ENCODE measurements around the gene RCL1. TPM values are rescaled to one million over a fixed set of nuclear protein-coding genes. Genes with fewer than 3 reads are reported as not detected.

The RCL1 gene
- total and polyA plus RNA-seq, 3 experiments from 2014 or later: 17.7 to 39.1 (median 36.5) TPM

- no peaks in the 10 kb centered on the region for H3K27me3 Mint-ChIP-seq
- no peaks in the 10 kb centered on the region for H3K9me3 Mint-ChIP-seq
- no peak for DNase-seq
- no peak overlapping the region for H3K4me3 Mint-ChIP-seq
- H3K9me3 ChIP-seq (ENCODE audit: low read length): no peaks in the 10 kb centered on the region
- no peak overlapping the region for H3K27ac ChIP-seq (ENCODE audit: low read depth, low read length)
- H3K27ac Mint-ChIP-seq: no peak overlapping the region
- H3K36me3 Mint-ChIP-seq: peaks cover 0 to 5% (median 2%) of the 10 kb centered on the region in 3 donors
- no peak overlapping the region for H3K4me3 ChIP-seq (ENCODE audit: low read length)
- POLR2A ChIA-PET: no interaction called here
- H3K4me1 Mint-ChIP-seq: no peaks in the 10 kb centered on the region
- H3K27me3 ChIP-seq (ENCODE audit: insufficient read depth, low read length, poor library complexity, severe bottlenecking): no peaks in the 10 kb centered on the region
- CTCF ChIA-PET: no interaction called here
- no peaks in the 10 kb centered on the region for H3K36me3 ChIP-seq (ENCODE audit: insufficient read depth, low read length)
- no peaks in the 10 kb centered on the region for H3K4me1 ChIP-seq (ENCODE audit: insufficient read depth, low read length)
These were observed 90.7 kb downstream of the RCL1 start for GRCh38 chr9:4883326-4883873.

GRCh38 chr9:4886698-4887097 lies 94.0 kb downstream of the RCL1 start:
- H3K4me3 ChIP-seq (ENCODE audit: low read length): no peak overlapping the region
- POLR2A ChIA-PET: no interaction called here
- peaks cover 4 to 5% (median 4%) of the 10 kb centered on the region in 3 donors for H3K36me3 Mint-ChIP-seq
- H3K4me1 Mint-ChIP-seq: no peaks in the 10 kb centered on the region
- CTCF ChIA-PET: no interaction called here
- H3K27me3 Mint-ChIP-seq: no peaks in the 10 kb centered on the region
- H3K27ac Mint-ChIP-seq: no peak overlapping the region
- H3K4me3 Mint-ChIP-seq: no peak overlapping the region
- H3K4me1 ChIP-seq (ENCODE audit: insufficient read depth, low read length): no peaks in the 10 kb centered on the region
- no peak overlapping the region for H3K27ac ChIP-seq (ENCODE audit: low read depth, low read length)
- no peaks in the 10 kb centered on the region for H3K27me3 ChIP-seq (ENCODE audit: insufficient read depth, low read length, poor library complexity, severe bottlenecking)
- no peaks in the 10 kb centered on the region for H3K9me3 ChIP-seq (ENCODE audit: low read length)
- DNase-seq: no peak
- H3K36me3 ChIP-seq (ENCODE audit: insufficient read depth, low read length): no peaks in the 10 kb centered on the region
- no peaks in the 10 kb centered on the region for H3K9me3 Mint-ChIP-seq

GRCh38 chr9:4887556-4887955 lies 94.8 kb downstream of the RCL1 start:
- ChIA-PET CTCF (no interaction called here), POLR2A (no interaction called here)
- DNase-seq: no peak
- Mint-ChIP-seq H3K4me1 (no peaks in the 10 kb centered on the region), H3K36me3 (peaks cover 4 to 6% (median 5%) of the 10 kb centered on the region in 3 donors), H3K27ac (peak overlapping the region in 1 of 8 donors; percentile 51), H3K9me3 (no peaks in the 10 kb centered on the region), H3K27me3 (no peaks in the 10 kb centered on the region), H3K4me3 (no peak overlapping the region)
- H3K27me3 ChIP-seq (ENCODE audit: insufficient read depth, low read length, poor library complexity, severe bottlenecking): no peaks in the 10 kb centered on the region
- H3K4me1 ChIP-seq (ENCODE audit: insufficient read depth, low read length): no peaks in the 10 kb centered on the region
- H3K4me3 ChIP-seq (ENCODE audit: low read length): no peak overlapping the region
- H3K9me3 ChIP-seq (ENCODE audit: low read length): no peaks in the 10 kb centered on the region
- no peak overlapping the region for H3K27ac ChIP-seq (ENCODE audit: low read depth, low read length)
- H3K36me3 ChIP-seq (ENCODE audit: insufficient read depth, low read length): no peaks in the 10 kb centered on the region

GRCh38 chr9:4890242-4890641 lies 97.5 kb downstream of the RCL1 start:
- H3K9me3 ChIP-seq (ENCODE audit: low read length): no peaks in the 10 kb centered on the region
- H3K36me3 ChIP-seq (ENCODE audit: insufficient read depth, low read length): no peaks in the 10 kb centered on the region
- ChIA-PET POLR2A (no interaction called here), CTCF (no interaction called here)
- no peaks in the 10 kb centered on the region for H3K27me3 ChIP-seq (ENCODE audit: insufficient read depth, low read length, poor library complexity, severe bottlenecking)
- Mint-ChIP-seq H3K27me3 (peaks cover 0 to 2% of the 10 kb centered on the region in 2 donors), H3K36me3 (peaks cover 0 to 4% (median 4%) of the 10 kb centered on the region in 3 donors), H3K27ac (no peak overlapping the region), H3K9me3 (no peaks in the 10 kb centered on the region), H3K4me1 (no peaks in the 10 kb centered on the region), H3K4me3 (no peak overlapping the region)
- no peak for DNase-seq
- no peak overlapping the region for H3K4me3 ChIP-seq (ENCODE audit: low read length)
- H3K27ac ChIP-seq (ENCODE audit: low read depth, low read length): no peak overlapping the region
- no peaks in the 10 kb centered on the region for H3K4me1 ChIP-seq (ENCODE audit: insufficient read depth, low read length)

GRCh38 chr9:4890929-4891328 lies 98.2 kb downstream of the RCL1 start:
- H3K27me3 ChIP-seq (ENCODE audit: insufficient read depth, low read length, poor library complexity, severe bottlenecking): no peaks in the 10 kb centered on the region
- no peaks in the 10 kb centered on the region for H3K4me1 Mint-ChIP-seq
- H3K4me3 Mint-ChIP-seq: no peak overlapping the region
- H3K9me3 ChIP-seq (ENCODE audit: low read length): no peaks in the 10 kb centered on the region
- H3K4me3 ChIP-seq (ENCODE audit: low read length): no peak overlapping the region
- peaks cover 0 to 4% (median 4%) of the 10 kb centered on the region in 3 donors for H3K36me3 Mint-ChIP-seq
- no peaks in the 10 kb centered on the region for H3K9me3 Mint-ChIP-seq
- no peak overlapping the region for H3K27ac Mint-ChIP-seq
- peaks cover 0 to 2% of the 10 kb centered on the region in 2 donors for H3K27me3 Mint-ChIP-seq
- no peak for DNase-seq
- ChIA-PET CTCF (no interaction called here), POLR2A (no interaction called here)
- H3K36me3 ChIP-seq (ENCODE audit: insufficient read depth, low read length): no peaks in the 10 kb centered on the region
- no peaks in the 10 kb centered on the region for H3K4me1 ChIP-seq (ENCODE audit: insufficient read depth, low read length)
- no peak overlapping the region for H3K27ac ChIP-seq (ENCODE audit: low read depth, low read length)

GRCh38 chr9:4891674-4892073 lies 98.9 kb downstream of the RCL1 start:
- Histone ChIP-seq H3K4me3 (ENCODE audit: low read length) (no peak overlapping the region), H3K27ac (ENCODE audit: low read depth, low read length) (no peak overlapping the region), H3K36me3 (ENCODE audit: insufficient read depth, low read length) (no peaks in the 10 kb centered on the region), H3K27me3 (ENCODE audit: insufficient read depth, low read length, poor library complexity, severe bottlenecking) (no peaks in the 10 kb centered on the region), H3K4me1 (ENCODE audit: insufficient read depth, low read length) (no peaks in the 10 kb centered on the region), H3K9me3 (ENCODE audit: low read length) (no peaks in the 10 kb centered on the region)
- peaks cover 0 to 1% (median 0%) of the 10 kb centered on the region in 5 donors for H3K9me3 Mint-ChIP-seq
- ChIA-PET CTCF (no interaction called here), POLR2A (no interaction called here)
- peaks cover 0 to 4% (median 4%) of the 10 kb centered on the region in 3 donors for H3K36me3 Mint-ChIP-seq
- DNase-seq: no peak
- peaks cover 0 to 2% of the 10 kb centered on the region in 2 donors for H3K27me3 Mint-ChIP-seq
- H3K27ac Mint-ChIP-seq: no peak overlapping the region
- no peaks in the 10 kb centered on the region for H3K4me1 Mint-ChIP-seq
- no peak overlapping the region for H3K4me3 Mint-ChIP-seq

GRCh38 chr9:4892501-4893194 lies 99.9 kb downstream of the RCL1 start:
- H3K27me3 ChIP-seq (ENCODE audit: insufficient read depth, low read length, poor library complexity, severe bottlenecking): no peaks in the 10 kb centered on the region
- H3K9me3 Mint-ChIP-seq: peaks cover 0 to 10% (median under 1%) of the 10 kb centered on the region in 5 donors
- H3K9me3 ChIP-seq (ENCODE audit: low read length): no peaks in the 10 kb centered on the region
- no peak overlapping the region for H3K27ac ChIP-seq (ENCODE audit: low read depth, low read length)
- no peak for DNase-seq
- H3K27me3 Mint-ChIP-seq: peaks cover 0 to 2% of the 10 kb centered on the region in 2 donors
- H3K36me3 Mint-ChIP-seq: peaks cover 0 to 12% (median 4%) of the 10 kb centered on the region in 3 donors
- CTCF ChIA-PET: no interaction called here
- H3K4me3 Mint-ChIP-seq: no peak overlapping the region
- POLR2A ChIA-PET: no interaction called here
- no peak overlapping the region for H3K27ac Mint-ChIP-seq
- H3K4me3 ChIP-seq (ENCODE audit: low read length): no peak overlapping the region
- no peaks in the 10 kb centered on the region for H3K4me1 Mint-ChIP-seq
- H3K36me3 ChIP-seq (ENCODE audit: insufficient read depth, low read length): no peaks in the 10 kb centered on the region
- no peaks in the 10 kb centered on the region for H3K4me1 ChIP-seq (ENCODE audit: insufficient read depth, low read length)

- Histone ChIP-seq H3K27ac (ENCODE audit: low read depth, low read length) (no peak overlapping the region), H3K36me3 (ENCODE audit: insufficient read depth, low read length) (no peaks in the 10 kb centered on the region), H3K4me3 (ENCODE audit: low read length) (no peak overlapping the region), H3K27me3 (ENCODE audit: insufficient read depth, low read length, poor library complexity, severe bottlenecking) (no peaks in the 10 kb centered on the region), H3K9me3 (ENCODE audit: low read length) (no peaks in the 10 kb centered on the region), H3K4me1 (ENCODE audit: insufficient read depth, low read length) (no peaks in the 10 kb centered on the region)
- DNase-seq: no peak
- Mint-ChIP-seq H3K27me3 (peaks cover 0 to 2% of the 10 kb centered on the region in 2 donors), H3K27ac (no peak overlapping the region), H3K9me3 (peaks cover 0 to 23% (median 12%) of the 10 kb centered on the region in 5 donors), H3K36me3 (peaks cover 0 to 27% (median 10%) of the 10 kb centered on the region in 3 donors), H3K4me1 (no peaks in the 10 kb centered on the region), H3K4me3 (no peak overlapping the region)
- POLR2A ChIA-PET: no interaction called here
- CTCF ChIA-PET: no interaction called here
These were observed 101.3 kb downstream of the RCL1 start for GRCh38 chr9:4894076-4894475.

Measured in CD8-positive, alpha-beta memory T cell (primary cell).